NCI-H510A (cell line): Measurements from ENCODE around the gene KDM7A.
"Not testable (repeated sequence)": the region's sequence is repeated elsewhere in the genome, so short reads cannot be mapped to it uniquely, and the experiment has no call there.

Experiments used
- DNase-seq: peaks from one replicate; lab custom pipeline; 2025; lab: John Stamatoyannopoulos, UW

KDM7A gene

GRCh38 chr7:140202942-140203341 lies 26.2 kb upstream of the KDM7A start:
- DNase-seq, result not testable (repeated sequence)

- DNase-seq, result no peak
Observed at GRCh38 chr7:140201393-140201792, 24.6 kb upstream of the KDM7A start.

- DNase-seq, result no peak
Observed at GRCh38 chr7:140200061-140200989, 23.5 kb upstream of the KDM7A start.

GRCh38 chr7:140197938-140198337 lies 21.2 kb upstream of the KDM7A start:
- DNase-seq, result no peak

- no peak for DNase-seq
Observed at GRCh38 chr7:140197218-140197890, 20.6 kb upstream of the KDM7A start.

- DNase-seq, result no peak
Observed at GRCh38 chr7:140196361-140197217, 19.8 kb upstream of the KDM7A start.

GRCh38 chr7:140195859-140196258 lies 19.1 kb upstream of the KDM7A start:
- DNase-seq, result no peak

- DNase-seq, result no peak
Observed at GRCh38 chr7:140192620-140193019, 15.8 kb upstream of the KDM7A start.

GRCh38 chr7:140192176-140192575 lies 15.4 kb upstream of the KDM7A start:
- DNase-seq, result no peak

- DNase-seq, result no peak
Observed at GRCh38 chr7:140190588-140190987, 13.8 kb upstream of the KDM7A start.

- DNase-seq, result no peak
Observed at GRCh38 chr7:140189917-140190316, 13.1 kb upstream of the KDM7A start.

- no peak for DNase-seq
Observed at GRCh38 chr7:140182917-140183316, 6.1 kb upstream of the KDM7A start.

GRCh38 chr7:140179339-140179738 lies 2.6 kb upstream of the KDM7A start:
- DNase-seq, result no peak

- no peak for DNase-seq
Observed at GRCh38 chr7:140176122-140176701, 571 bp downstream of the KDM7A start.

- DNase-seq, result peak; percentile 92
Observed at GRCh38 chr7:140175221-140176121, 1.3 kb downstream of the KDM7A start.

GRCh38 chr7:140174217-140174616 lies 2.6 kb downstream of the KDM7A start:
- DNase-seq, result no peak

- no peak for DNase-seq
Observed at GRCh38 chr7:140170375-140170774, 6.4 kb downstream of the KDM7A start.

GRCh38 chr7:140168816-140169215 lies 8.0 kb downstream of the KDM7A start:
- DNase-seq, result no peak

- DNase-seq, result no peak
Observed at GRCh38 chr7:140165422-140165821, 11.4 kb downstream of the KDM7A start.

GRCh38 chr7:140162081-140162480 lies 14.7 kb downstream of the KDM7A start:
- DNase-seq, result not testable (repeated sequence)

- DNase-seq, result no peak
Observed at GRCh38 chr7:140161047-140161446, 15.7 kb downstream of the KDM7A start.
